ENCODE data around the gene SDR42E1. TPM values are rescaled to one million over a fixed set of nuclear protein-coding genes. Genes with fewer than 3 reads are reported as not detected.
"Not testable (repeated sequence)": the region's sequence is repeated elsewhere in the genome, so short reads cannot be mapped to it uniquely, and the experiment has no call there.

The SDR42E1 gene
- total and polyA plus RNA-seq, 4 donors, result 1.9 to 6.5 (median 3.3) TPM

DNA sequence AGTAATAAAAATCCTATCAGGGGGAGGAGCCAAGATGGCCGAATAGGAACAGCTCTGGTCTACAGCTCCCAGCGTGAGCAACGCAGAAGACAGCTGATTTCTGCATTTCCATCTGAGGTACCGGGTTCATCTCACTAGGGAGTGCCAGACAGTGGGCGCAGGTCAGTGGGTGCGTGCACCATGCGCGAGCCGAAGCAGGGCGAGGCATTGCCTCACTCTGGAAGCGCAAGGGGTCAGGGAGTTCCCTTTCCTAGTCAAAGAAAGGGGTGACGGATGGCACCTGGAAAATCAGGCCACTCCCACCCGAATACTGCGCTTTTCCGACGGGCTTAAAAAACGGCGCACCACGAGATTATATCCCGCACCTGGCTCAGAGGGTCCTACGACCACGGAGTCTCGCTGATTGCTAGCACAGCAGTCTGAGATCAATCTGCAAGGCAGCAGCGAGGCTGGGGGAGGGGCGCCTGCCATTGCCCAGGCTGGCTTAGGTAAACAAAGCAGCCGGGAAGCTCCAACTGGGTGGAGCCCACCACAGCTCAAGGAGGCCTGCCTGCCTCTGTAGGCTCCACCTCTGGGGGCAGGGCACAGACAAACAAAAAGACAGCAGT is 33.8 kb downstream of the SDR42E1 start:
- H3K27ac ChIP-seq (ENCODE audit: low read depth in 1 of 2, low read length in 2 of 2); H3K9ac ChIP-seq (ENCODE audit: low read depth in 1 of 2, low read length in 2 of 2); H3K4me3 ChIP-seq (ENCODE audit: low read depth in 1 of 3, low read length in 3 of 3); H3K4me1 ChIP-seq (ENCODE audit: control insufficient read depth in 4 of 4, insufficient read depth in 4 of 4, low read length in 3 of 4); H3K27me3 ChIP-seq (ENCODE audit: control insufficient read depth in 4 of 4, insufficient read depth in 4 of 4, low read length in 3 of 4); H3K36me3 ChIP-seq (ENCODE audit: control insufficient read depth in 4 of 4, insufficient read depth in 3 of 4, low read depth in 1 of 4, low read length in 3 of 4); H3K9me3 ChIP-seq (ENCODE audit: control insufficient read depth in 4 of 4, low read length in 3 of 4); DNase-seq (ENCODE audit: low spot score): not testable (repeated sequence)
- 85% methylated on average over 26 of the region's 26 CpGs for WGBS

DNA sequence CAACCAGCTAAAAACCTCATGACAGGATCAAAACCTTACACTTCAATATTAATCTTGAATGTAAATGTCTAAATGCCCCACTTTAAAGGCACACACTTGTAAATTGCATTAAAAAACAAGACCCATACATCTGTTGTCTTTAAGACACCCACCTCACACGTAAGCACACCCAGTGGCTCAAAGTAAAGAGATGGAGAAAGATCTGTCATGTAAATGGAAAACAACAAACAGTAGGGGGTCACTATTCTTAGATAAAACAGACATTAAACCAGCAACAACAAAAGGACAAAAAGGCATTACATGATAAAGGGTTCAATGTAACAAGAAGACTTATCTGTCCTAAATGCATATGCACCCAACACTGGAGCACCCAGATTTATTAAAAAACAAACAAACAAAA is 35.6 kb downstream of the SDR42E1 start:
- no peaks in the 10 kb centered on the region for H3K27me3 ChIP-seq (ENCODE audit: control insufficient read depth in 4 of 4, insufficient read depth in 4 of 4, low read length in 3 of 4)
- no peak overlapping the region for H3K27ac ChIP-seq (ENCODE audit: low read depth in 1 of 2, low read length in 2 of 2)
- H3K4me1 ChIP-seq (ENCODE audit: control insufficient read depth in 4 of 4, insufficient read depth in 4 of 4, low read length in 3 of 4), result no peaks in the 10 kb centered on the region
- H3K9ac ChIP-seq (ENCODE audit: low read depth in 1 of 2, low read length in 2 of 2), result no peak overlapping the region
- no peak for DNase-seq (ENCODE audit: low spot score)
- H3K9me3 ChIP-seq (ENCODE audit: control insufficient read depth in 4 of 4, low read length in 3 of 4), result peaks cover 2 to 11% (median 2%) of the 10 kb centered on the region in 4 donors
- TF ChIP-seq, protein P1, sequence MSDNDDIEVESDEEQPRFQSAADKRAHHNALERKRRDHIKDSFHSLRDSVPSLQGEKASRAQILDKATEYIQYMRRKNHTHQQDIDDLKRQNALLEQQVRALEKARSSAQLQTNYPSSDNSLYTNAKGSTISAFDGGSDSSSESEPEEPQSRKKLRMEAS (IDR thresholded peaks at IDR 0.05), result no peak
- TF ChIP-seq, protein P2, sequence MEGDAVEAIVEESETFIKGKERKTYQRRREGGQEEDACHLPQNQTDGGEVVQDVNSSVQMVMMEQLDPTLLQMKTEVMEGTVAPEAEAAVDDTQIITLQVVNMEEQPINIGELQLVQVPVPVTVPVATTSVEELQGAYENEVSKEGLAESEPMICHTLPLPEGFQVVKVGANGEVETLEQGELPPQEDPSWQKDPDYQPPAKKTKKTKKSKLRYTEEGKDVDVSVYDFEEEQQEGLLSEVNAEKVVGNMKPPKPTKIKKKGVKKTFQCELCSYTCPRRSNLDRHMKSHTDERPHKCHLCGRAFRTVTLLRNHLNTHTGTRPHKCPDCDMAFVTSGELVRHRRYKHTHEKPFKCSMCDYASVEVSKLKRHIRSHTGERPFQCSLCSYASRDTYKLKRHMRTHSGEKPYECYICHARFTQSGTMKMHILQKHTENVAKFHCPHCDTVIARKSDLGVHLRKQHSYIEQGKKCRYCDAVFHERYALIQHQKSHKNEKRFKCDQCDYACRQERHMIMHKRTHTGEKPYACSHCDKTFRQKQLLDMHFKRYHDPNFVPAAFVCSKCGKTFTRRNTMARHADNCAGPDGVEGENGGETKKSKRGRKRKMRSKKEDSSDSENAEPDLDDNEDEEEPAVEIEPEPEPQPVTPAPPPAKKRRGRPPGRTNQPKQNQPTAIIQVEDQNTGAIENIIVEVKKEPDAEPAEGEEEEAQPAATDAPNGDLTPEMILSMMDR (IDR thresholded peaks at IDR 0.05; ENCODE audit: low read depth, low read length, missing input control), result no peak
- TF ChIP-seq FOXA1 (IDR thresholded peaks at IDR 0.05), result no peak
- TF ChIP-seq EGR1 (IDR thresholded peaks at IDR 0.05; ENCODE audit: low read depth in 2 of 2), result no peak
- no peak for TF ChIP-seq SP1 (IDR thresholded peaks at IDR 0.05)
- TF ChIP-seq JUND (IDR thresholded peaks at IDR 0.05), result no peak
- TF ChIP-seq, protein P3, sequence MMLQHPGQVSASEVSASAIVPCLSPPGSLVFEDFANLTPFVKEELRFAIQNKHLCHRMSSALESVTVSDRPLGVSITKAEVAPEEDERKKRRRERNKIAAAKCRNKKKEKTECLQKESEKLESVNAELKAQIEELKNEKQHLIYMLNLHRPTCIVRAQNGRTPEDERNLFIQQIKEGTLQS (IDR thresholded peaks at IDR 0.05), result no peak
- no peak for TF ChIP-seq RAD21 (IDR thresholded peaks at IDR 0.05)
- TF ChIP-seq HNF4G (IDR thresholded peaks at IDR 0.05), result no peak
- TF ChIP-seq HNF4A (conservative IDR thresholded peaks at IDR 0.05), result no peak
- no peak for TF ChIP-seq RXRA (IDR thresholded peaks at IDR 0.05)
- no peak for TF ChIP-seq GABPA (IDR thresholded peaks at IDR 0.05 in 1 of 2, conservative IDR thresholded peaks at IDR 0.05 in 1 of 2)
- TF ChIP-seq TAF1 (conservative IDR thresholded peaks at IDR 0.05), result no peak
- no peak for TF ChIP-seq FOXA2 (IDR thresholded peaks at IDR 0.05)
- TF ChIP-seq, protein P4, sequence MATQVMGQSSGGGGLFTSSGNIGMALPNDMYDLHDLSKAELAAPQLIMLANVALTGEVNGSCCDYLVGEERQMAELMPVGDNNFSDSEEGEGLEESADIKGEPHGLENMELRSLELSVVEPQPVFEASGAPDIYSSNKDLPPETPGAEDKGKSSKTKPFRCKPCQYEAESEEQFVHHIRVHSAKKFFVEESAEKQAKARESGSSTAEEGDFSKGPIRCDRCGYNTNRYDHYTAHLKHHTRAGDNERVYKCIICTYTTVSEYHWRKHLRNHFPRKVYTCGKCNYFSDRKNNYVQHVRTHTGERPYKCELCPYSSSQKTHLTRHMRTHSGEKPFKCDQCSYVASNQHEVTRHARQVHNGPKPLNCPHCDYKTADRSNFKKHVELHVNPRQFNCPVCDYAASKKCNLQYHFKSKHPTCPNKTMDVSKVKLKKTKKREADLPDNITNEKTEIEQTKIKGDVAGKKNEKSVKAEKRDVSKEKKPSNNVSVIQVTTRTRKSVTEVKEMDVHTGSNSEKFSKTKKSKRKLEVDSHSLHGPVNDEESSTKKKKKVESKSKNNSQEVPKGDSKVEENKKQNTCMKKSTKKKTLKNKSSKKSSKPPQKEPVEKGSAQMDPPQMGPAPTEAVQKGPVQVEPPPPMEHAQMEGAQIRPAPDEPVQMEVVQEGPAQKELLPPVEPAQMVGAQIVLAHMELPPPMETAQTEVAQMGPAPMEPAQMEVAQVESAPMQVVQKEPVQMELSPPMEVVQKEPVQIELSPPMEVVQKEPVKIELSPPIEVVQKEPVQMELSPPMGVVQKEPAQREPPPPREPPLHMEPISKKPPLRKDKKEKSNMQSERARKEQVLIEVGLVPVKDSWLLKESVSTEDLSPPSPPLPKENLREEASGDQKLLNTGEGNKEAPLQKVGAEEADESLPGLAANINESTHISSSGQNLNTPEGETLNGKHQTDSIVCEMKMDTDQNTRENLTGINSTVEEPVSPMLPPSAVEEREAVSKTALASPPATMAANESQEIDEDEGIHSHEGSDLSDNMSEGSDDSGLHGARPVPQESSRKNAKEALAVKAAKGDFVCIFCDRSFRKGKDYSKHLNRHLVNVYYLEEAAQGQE (IDR thresholded peaks at IDR 0.05), result no peak
- TF ChIP-seq NR2F2 (IDR thresholded peaks at IDR 0.05), result no peak
- H3K36me3 ChIP-seq (ENCODE audit: control insufficient read depth in 4 of 4, insufficient read depth in 3 of 4, low read depth in 1 of 4, low read length in 3 of 4), result no peaks in the 10 kb centered on the region
- H3K4me3 ChIP-seq (ENCODE audit: low read depth in 1 of 3, low read length in 3 of 3), result no peak overlapping the region
- 57% methylated on average over 1 of the region's 1 CpG for WGBS
